Naive B cell (primary cell): ENCODE data around the gene TMPRSS3. TPM values are rescaled to one million over a fixed set of nuclear protein-coding genes. Genes with fewer than 3 reads are reported as not detected.

Source experiments
- ATAC-seq, 2 donors: fragments of 150-1000 bp; cut with Tn5 transposase; 2 replicates each; pipeline ENCODE4 v1.10.0; 2021; ENCODE audit warnings: low read depth in 2 of 2, mild to moderate bottlenecking in 2 of 2, moderate library complexity in 2 of 2
- DNase-seq: peaks from one replicate; pipeline ENCODE4 v3.0.0; 2022
- H3K27ac Mint-ChIP-seq, 6 donors: one replicate each; pipeline ENCODE4 v1.8.0; 2020 to 2022; ENCODE audit warnings: mild to moderate bottlenecking in 6 of 6, mixed read lengths in 6 of 6, moderate library complexity in 5 of 6, inconsistent platforms in 2 of 6
- H3K27me3 Mint-ChIP-seq, 3 donors: one replicate each; pipeline ENCODE4 v1.8.0; 2021 to 2022; ENCODE audit warnings: mixed read lengths in 3 of 3, mild to moderate bottlenecking in 1 of 3
- H3K36me3 Mint-ChIP-seq, 2 donors: one replicate each; pipeline ENCODE4 v1.8.0; 2020 to 2022; ENCODE audit warnings: mixed read lengths in 2 of 2, inconsistent platforms in 1 of 2, mild to moderate bottlenecking in 1 of 2
- H3K4me1 Mint-ChIP-seq, 3 donors: one replicate each; pipeline ENCODE4 v1.8.0; 2020 to 2022; ENCODE audit warnings: mixed read lengths in 3 of 3, inconsistent platforms in 1 of 3, mild to moderate bottlenecking in 1 of 3, moderate library complexity in 1 of 3
- H3K4me3 Mint-ChIP-seq, 8 donors: one replicate each; pipeline ENCODE4 v1.8.0; 2020 to 2022; ENCODE audit warnings: mild to moderate bottlenecking in 8 of 8, mixed read lengths in 8 of 8, moderate library complexity in 8 of 8, inconsistent platforms in 2 of 8
- H3K9me3 Mint-ChIP-seq, 7 donors: one replicate each; pipeline ENCODE4 v1.8.0; 2020 to 2022; ENCODE audit warnings: mixed read lengths in 7 of 7, mild to moderate bottlenecking in 5 of 7, inconsistent platforms in 2 of 7, moderate library complexity in 1 of 7
- polyA plus RNA-seq, 6 donors: library from polyadenylated mRNA; unstranded; fragments of 300-500 nt; fragmentation: Illumina TruSeq; gene quantifications; one replicate each; pipeline ENCODE4 v1.2.3, GENCODE V29; 2021; ENCODE audit warnings: low read depth in 6 of 6

The TMPRSS3 gene
- polyA plus RNA-seq, 6 donors from 2014 or later = not detected

GRCh38 chr21:42424914-42425541 lies 29.2 kb upstream of the TMPRSS3 start:
- no peaks in the 10 kb centered on the region for H3K36me3 Mint-ChIP-seq
- ATAC-seq (peak; percentile 85 to 87), DNase-seq (peak; percentile 37)
- H3K9me3 Mint-ChIP-seq = peaks cover 0 to 19% (median 7%) of the 10 kb centered on the region in 7 donors
- peaks cover 44 to 61% (median 52%) of the 10 kb centered on the region in 3 donors for H3K27me3 Mint-ChIP-seq
- peak overlapping the region in 5 of 6 donors; percentile 4 to 71 (median 25) for H3K27ac Mint-ChIP-seq
- peaks cover 14 to 22% (median 19%) of the 10 kb centered on the region in 3 donors for H3K4me1 Mint-ChIP-seq
- H3K4me3 Mint-ChIP-seq = peak overlapping the region in 6 of 8 donors; percentile 4 to 82 (median 57)

- DNase-seq (no peak), ATAC-seq (no peak)
- Mint-ChIP-seq H3K27ac (no peak overlapping the region), H3K27me3 (peaks cover 43 to 54% (median 52%) of the 10 kb centered on the region in 3 donors), H3K36me3 (no peaks in the 10 kb centered on the region), H3K4me1 (peaks cover 14 to 22% (median 19%) of the 10 kb centered on the region in 3 donors), H3K9me3 (peaks cover 0 to 19% (median 7%) of the 10 kb centered on the region in 7 donors), H3K4me3 (peak overlapping the region in 2 of 8 donors; percentile 7 to 48)
These were observed 27.8 kb upstream of the TMPRSS3 start for GRCh38 chr21:42423685-42424084.

GRCh38 chr21:42423197-42423675 lies 27.4 kb upstream of the TMPRSS3 start:
- H3K9me3 Mint-ChIP-seq = peaks cover 0 to 19% (median 7%) of the 10 kb centered on the region in 7 donors
- no peak overlapping the region for H3K27ac Mint-ChIP-seq
- ATAC-seq (no peak), DNase-seq (no peak)
- H3K27me3 Mint-ChIP-seq = peaks cover 45 to 53% (median 52%) of the 10 kb centered on the region in 3 donors
- H3K36me3 Mint-ChIP-seq = no peaks in the 10 kb centered on the region
- peaks cover 14 to 22% (median 19%) of the 10 kb centered on the region in 3 donors for H3K4me1 Mint-ChIP-seq
- H3K4me3 Mint-ChIP-seq = peak overlapping the region in 1 of 8 donors; percentile 48

- Mint-ChIP-seq H3K36me3 (no peaks in the 10 kb centered on the region), H3K4me1 (peaks cover 14 to 22% (median 19%) of the 10 kb centered on the region in 3 donors), H3K27me3 (peaks cover 42 to 43% (median 43%) of the 10 kb centered on the region in 3 donors), H3K9me3 (peaks cover 0 to 19% (median 7%) of the 10 kb centered on the region in 7 donors), H3K27ac (peak overlapping the region in 3 of 6 donors; percentile 2 to 74 (median 60)), H3K4me3 (no peak overlapping the region)
- no peak for ATAC-seq
- no peak for DNase-seq
These were observed 25.4 kb upstream of the TMPRSS3 start for GRCh38 chr21:42421018-42421793.

GRCh38 chr21:42419845-42420244 lies 24.0 kb upstream of the TMPRSS3 start:
- H3K9me3 Mint-ChIP-seq = peaks cover 0 to 19% (median 7%) of the 10 kb centered on the region in 7 donors
- peaks cover 35 to 43% (median 40%) of the 10 kb centered on the region in 3 donors for H3K27me3 Mint-ChIP-seq
- H3K36me3 Mint-ChIP-seq = no peaks in the 10 kb centered on the region
- peak overlapping the region in 1 of 6 donors; percentile 14 for H3K27ac Mint-ChIP-seq
- no peak overlapping the region for H3K4me3 Mint-ChIP-seq
- DNase-seq (no peak), ATAC-seq (no peak)
- H3K4me1 Mint-ChIP-seq = peaks cover 3 to 18% (median 7%) of the 10 kb centered on the region in 3 donors

- Mint-ChIP-seq H3K27me3 (peaks cover 35 to 43% (median 37%) of the 10 kb centered on the region in 3 donors), H3K36me3 (no peaks in the 10 kb centered on the region), H3K9me3 (peaks cover 0 to 19% (median 7%) of the 10 kb centered on the region in 7 donors), H3K27ac (no peak overlapping the region), H3K4me3 (no peak overlapping the region), H3K4me1 (peaks cover 0 to 10% (median 0%) of the 10 kb centered on the region in 3 donors)
- ATAC-seq (no peak), DNase-seq (no peak)
These were observed 23.0 kb upstream of the TMPRSS3 start for GRCh38 chr21:42418886-42419285.

- ATAC-seq = no peak
- Mint-ChIP-seq H3K9me3 (peaks cover 0 to 19% (median 7%) of the 10 kb centered on the region in 7 donors), H3K27ac (no peak overlapping the region), H3K4me3 (peak overlapping the region in 1 of 8 donors; percentile 2), H3K27me3 (peaks cover 28 to 33% (median 31%) of the 10 kb centered on the region in 3 donors), H3K36me3 (no peaks in the 10 kb centered on the region), H3K4me1 (peaks cover 0 to 10% (median 0%) of the 10 kb centered on the region in 3 donors)
- DNase-seq = no peak
These were observed 21.7 kb upstream of the TMPRSS3 start for GRCh38 chr21:42417533-42417932.

GRCh38 chr21:42414928-42415769 lies 19.3 kb upstream of the TMPRSS3 start:
- ATAC-seq (peak; percentile 84), DNase-seq (peak; percentile 44)
- Mint-ChIP-seq H3K27me3 (peaks cover 9 to 16% (median 10%) of the 10 kb centered on the region in 3 donors), H3K4me1 (peaks cover 0 to 10% (median 0%) of the 10 kb centered on the region in 3 donors), H3K4me3 (peak overlapping the region in 1 of 8 donors; percentile 36), H3K9me3 (no peaks in the 10 kb centered on the region), H3K27ac (peak overlapping the region in 2 of 6 donors; percentile 70 to 84), H3K36me3 (no peaks in the 10 kb centered on the region)

- DNase-seq (no peak), ATAC-seq (no peak)
- Mint-ChIP-seq H3K27ac (peak overlapping the region in 3 of 6 donors; percentile 70 to 84 (median 77)), H3K4me1 (peaks cover 0 to 10% (median 0%) of the 10 kb centered on the region in 3 donors), H3K4me3 (no peak overlapping the region), H3K27me3 (peaks cover 10 to 13% (median 12%) of the 10 kb centered on the region in 3 donors), H3K9me3 (peaks cover 0 to 1% (median 0%) of the 10 kb centered on the region in 7 donors), H3K36me3 (no peaks in the 10 kb centered on the region)
These were observed 18.7 kb upstream of the TMPRSS3 start for GRCh38 chr21:42414553-42414927.

GRCh38 chr21:42414066-42414465 lies 18.2 kb upstream of the TMPRSS3 start:
- Mint-ChIP-seq H3K9me3 (peaks cover 0 to 1% (median 0%) of the 10 kb centered on the region in 7 donors), H3K4me3 (no peak overlapping the region), H3K27me3 (peaks cover 7 to 13% (median 7%) of the 10 kb centered on the region in 3 donors), H3K27ac (peak overlapping the region; percentile 2 to 81 (median 66)), H3K36me3 (no peaks in the 10 kb centered on the region), H3K4me1 (peaks cover 0 to 10% (median 0%) of the 10 kb centered on the region in 3 donors)
- DNase-seq (no peak), ATAC-seq (no peak)

- H3K27me3 Mint-ChIP-seq = peaks cover 4 to 9% (median 7%) of the 10 kb centered on the region in 3 donors
- DNase-seq = no peak
These were observed 17.6 kb upstream of the TMPRSS3 start for GRCh38 chr21:42413500-42413899.

GRCh38 chr21:42413093-42413492 lies 17.2 kb upstream of the TMPRSS3 start:
- no peak for ATAC-seq
- Mint-ChIP-seq H3K27me3 (peaks cover 6 to 9% (median 7%) of the 10 kb centered on the region in 3 donors), H3K4me3 (no peak overlapping the region), H3K27ac (peak overlapping the region in 1 of 6 donors; percentile 77), H3K36me3 (no peaks in the 10 kb centered on the region), H3K4me1 (peaks cover 0 to 10% (median 0%) of the 10 kb centered on the region in 3 donors), H3K9me3 (peaks cover 0 to 1% (median 0%) of the 10 kb centered on the region in 7 donors)
- DNase-seq = no peak

More at GRCh38 chr21:42413500-42413899, 17.6 kb upstream of the TMPRSS3 start:
- Mint-ChIP-seq H3K27ac (peak overlapping the region in 3 of 6 donors; percentile 26 to 77 (median 77)), H3K9me3 (peaks cover 0 to 1% (median 0%) of the 10 kb centered on the region in 7 donors), H3K4me3 (no peak overlapping the region), H3K36me3 (no peaks in the 10 kb centered on the region), H3K4me1 (peaks cover 0 to 10% (median 0%) of the 10 kb centered on the region in 3 donors)
- no peak for ATAC-seq
